GM23338 (cell line): ENCODE data around the gene DYTN. TPM values are rescaled to one million over a fixed set of nuclear protein-coding genes. Genes with fewer than 3 reads are reported as not detected.

Experiments
- ATAC-seq: fragments of 200-7000 bp; cut with Tn5 transposase; 3 replicates; pipeline ENCODE4 v1.9.1; 2020
- DNase-seq: peaks from one replicate; pipeline ENCODE4 v3.0.0-alpha.2; 2015; ENCODE audit warnings: low spot score
- H2AFZ ChIP-seq: fragments of 200-600 bp; sonication (generic); 2 replicates; pipeline ENCODE4 v1.8.0; 2016; ENCODE audit warnings: antibody characterized with exemption, mild to moderate bottlenecking, moderate library complexity
- H3F3A ChIP-seq: fragments of 200-600 bp; sonication (generic); replicated peaks from 2 replicates; pipeline ENCODE4 v1.8.0; 2017; ENCODE audit warnings: antibody characterized with exemption, mixed run types, low read depth
- H3K27ac ChIP-seq: fragments of 200-600 bp; sonication (generic); 2 replicates; pipeline ENCODE4 v1.6.1; 2016; ENCODE audit warnings: low read depth
- H3K27me3 ChIP-seq: fragments of 200-600 bp; sonication (generic); 2 replicates; pipeline ENCODE4 v1.8.0; 2016; ENCODE audit warnings: mild to moderate bottlenecking, mixed run types, moderate library complexity; ENCODE audit not compliant: insufficient read depth
- H3K36me3 ChIP-seq: fragments of 200-600 bp; sonication (generic); 2 replicates; pipeline ENCODE4 v1.8.0; 2016; ENCODE audit warnings: mild to moderate bottlenecking; ENCODE audit not compliant: insufficient read depth
- H3K4me1 ChIP-seq: fragments of 200-600 bp; sonication (generic); 2 replicates; pipeline ENCODE4 v1.8.0; 2016; ENCODE audit warnings: mild to moderate bottlenecking, moderate library complexity; ENCODE audit not compliant: insufficient read depth
- H3K4me2 ChIP-seq: fragments of 200-600 bp; sonication (generic); 2 replicates; pipeline ENCODE4 v1.7.1; 2017; ENCODE audit warnings: mixed run types
- H3K4me3 ChIP-seq: fragments of 200-600 bp; sonication (generic); 2 replicates; pipeline ENCODE4 v1.6.1; 2016; ENCODE audit warnings: mixed run types
- H3K79me2 ChIP-seq: fragments of 200-600 bp; sonication (generic); replicated peaks from 2 replicates; pipeline ENCODE4 v1.8.0; 2017; ENCODE audit warnings: mild to moderate bottlenecking; ENCODE audit not compliant: insufficient read depth
- H3K9me2 ChIP-seq: fragments of 200-600 bp; sonication (generic); 2 replicates; pipeline ENCODE4 v1.8.0; 2017; ENCODE audit not compliant: insufficient read depth
- H4K20me1 ChIP-seq: fragments of 200-600 bp; sonication (generic); replicated peaks from 2 replicates; pipeline ENCODE4 v1.8.0; 2017; ENCODE audit warnings: mild to moderate bottlenecking; ENCODE audit not compliant: insufficient read depth
- H3K27ac Mint-ChIP-seq: 2 replicates; pipeline ENCODE4 v1.8.0; 2020; ENCODE audit warnings: inconsistent platforms, mild to moderate bottlenecking, moderate library complexity, mixed read lengths
- H3K27me3 Mint-ChIP-seq: 3 replicates; pipeline ENCODE4 v1.8.0; 2022; ENCODE audit warnings: low read depth, mild to moderate bottlenecking, moderate library complexity, mixed read lengths, inconsistent platforms; ENCODE audit not compliant: insufficient read depth, poor library complexity
- H3K36me3 Mint-ChIP-seq: 3 replicates; pipeline ENCODE4 v1.8.0; 2021; ENCODE audit warnings: low read depth, mild to moderate bottlenecking, inconsistent platforms, moderate library complexity, mixed read lengths
- H3K4me1 Mint-ChIP-seq: 3 replicates; pipeline ENCODE4 v1.8.0; 2020; ENCODE audit warnings: mild to moderate bottlenecking, inconsistent platforms, mixed read lengths
- H3K4me3 Mint-ChIP-seq: 3 replicates; pipeline ENCODE4 v1.8.0; 2021; ENCODE audit warnings: moderate library complexity, mild to moderate bottlenecking, inconsistent platforms, mixed read lengths
- H3K9me3 Mint-ChIP-seq: 3 replicates; pipeline ENCODE4 v1.8.0; 2020; ENCODE audit warnings: moderate library complexity, mild to moderate bottlenecking, inconsistent platforms, mixed read lengths
- CREB1 ChIP-seq: fragments of 250-450 bp; sonication (Bioruptor Pico); IDR thresholded peaks from 2 replicates; pipeline ENCODE4 v1.5.0; 2020; ENCODE audit warnings: low read depth, mild to moderate bottlenecking, moderate library complexity
- CTCF ChIP-seq, 2 experiments: fragments of 200-600 bp in 1 of 2; sonication (generic) in 1 of 2; conservative IDR thresholded peaks; 2 replicates each; pipeline versions ENCODE4 v1.5.1 to v1.6.1; 2016 to 2017; ENCODE audit warnings: antibody characterized with exemption in 2 of 2, low read depth in 2 of 2, mild to moderate bottlenecking in 2 of 2, moderate library complexity in 1 of 2
- EZH2 ChIP-seq: fragments of 200-600 bp; sonication (generic); IDR thresholded peaks from one replicate; pipeline ENCODE4 v1.8.0; 2017; ENCODE audit warnings: antibody characterized with exemption, mild to moderate bottlenecking, low read depth; ENCODE audit not compliant: unreplicated experiment
- EZH2phosphoT487 ChIP-seq: fragments of 200-600 bp; sonication (generic); IDR thresholded peaks from one replicate; pipeline ENCODE4 v1.8.1; 2018; ENCODE audit warnings: antibody characterized with exemption; ENCODE audit not compliant: unreplicated experiment
- JUNB ChIP-seq: IDR thresholded peaks from one replicate; pipeline ENCODE4 v1.6.1; 2016; ENCODE audit warnings: antibody characterized with exemption; ENCODE audit not compliant: unreplicated experiment
- NANOG ChIP-seq: IDR thresholded peaks from 2 replicates; pipeline ENCODE4 v1.6.1; 2016; ENCODE audit warnings: antibody characterized with exemption, borderline replicate concordance
- POLR2AphosphoS5 ChIP-seq: IDR thresholded peaks from 2 replicates; pipeline ENCODE4 v1.6.1; 2016; ENCODE audit warnings: antibody characterized with exemption, low read depth
- REST ChIP-seq: IDR thresholded peaks from one replicate; pipeline ENCODE4 v1.6.1; 2018; ENCODE audit warnings: antibody characterized with exemption; ENCODE audit not compliant: unreplicated experiment
- STAT1 ChIP-seq: IDR thresholded peaks from one replicate; pipeline ENCODE4 v1.6.1; 2016; ENCODE audit warnings: antibody characterized with exemption; ENCODE audit not compliant: unreplicated experiment
- ZNF114 ChIP-seq: fragments of 250-450 bp; sonication (Bioruptor Pico); IDR thresholded peaks from 2 replicates; pipeline ENCODE4 v1.5.0; 2020; ENCODE audit warnings: mild to moderate bottlenecking, moderate library complexity
- ZNF331 ChIP-seq: fragments of 250-450 bp; sonication (Bioruptor Pico); IDR thresholded peaks from 2 replicates; pipeline ENCODE4 v1.5.0; 2020; ENCODE audit warnings: low read depth, mild to moderate bottlenecking, moderate library complexity
- ZNF462 ChIP-seq: fragments of 250-450 bp; sonication (Bioruptor Pico); IDR thresholded peaks from 2 replicates; pipeline ENCODE4 v1.5.0; 2020; ENCODE audit warnings: mild to moderate bottlenecking, moderate library complexity
- polyA plus RNA-seq: library from polyadenylated mRNA; unstranded; fragments of >200 nt; fragmentation: Nextera tagmentation; extraction: Ambion mirVana; gene quantifications from 2 replicates; pipeline ENCODE4 v1.2.1, GENCODE V29; 2016
- total RNA-seq: library from RNA; depleted of rRNA; stranded (reverse); fragments of >200 nt; shearing (Covaris generic); gene quantifications from 2 replicates; pipeline ENCODE4 v1.2.3, GENCODE V29; 2014
- TF ChIP-seq, protein P1 (sequence below): IDR thresholded peaks from 2 replicates; pipeline ENCODE4 v1.6.1; 2016; ENCODE audit warnings: antibody characterized with exemption

Gene DYTN
- total and polyA plus RNA-seq, 2 experiments from 2014 or later, result not detected

GRCh38 chr2:206716623-206717022 is 1.6 kb downstream of the DYTN start:
- DNase-seq (no peak), ATAC-seq (no peak)
- no peaks in the 10 kb centered on the region for H3K27me3 Mint-ChIP-seq
- no peak overlapping the region for H2AFZ ChIP-seq
- H3K27ac ChIP-seq, result no peak overlapping the region
- H4K20me1 ChIP-seq, result no peaks in the 10 kb centered on the region
- H3K4me3 ChIP-seq, result no peak overlapping the region
- H3K27me3 ChIP-seq, result no peaks in the 10 kb centered on the region
- H3K27ac Mint-ChIP-seq, result no peak overlapping the region
- H3K36me3 Mint-ChIP-seq, result no peaks in the 10 kb centered on the region
- H3K4me1 ChIP-seq, result peaks cover 11% of the 10 kb centered on the region
- no peaks in the 10 kb centered on the region for H3K36me3 ChIP-seq
- no peak overlapping the region for H3K4me3 Mint-ChIP-seq
- H3K79me2 ChIP-seq, result no peaks in the 10 kb centered on the region
- TF ChIP-seq EZH2phosphoT487 (no peak), CTCF (conservative IDR thresholded peaks at IDR 0.05; ENCODE audit: low read depth in 2 of 2) (no peak), ZNF331 (CRISPR knock-in tag) (no peak), CREB1 (CRISPR knock-in tag) (no peak), POLR2AphosphoS5 (no peak), NANOG (no peak), REST (no peak), JUNB (no peak), EZH2 (no peak), STAT1 (no peak), ZNF462 (CRISPR knock-in tag) (no peak), ZNF114 (CRISPR knock-in tag) (no peak)
- TF ChIP-seq, protein P1, sequence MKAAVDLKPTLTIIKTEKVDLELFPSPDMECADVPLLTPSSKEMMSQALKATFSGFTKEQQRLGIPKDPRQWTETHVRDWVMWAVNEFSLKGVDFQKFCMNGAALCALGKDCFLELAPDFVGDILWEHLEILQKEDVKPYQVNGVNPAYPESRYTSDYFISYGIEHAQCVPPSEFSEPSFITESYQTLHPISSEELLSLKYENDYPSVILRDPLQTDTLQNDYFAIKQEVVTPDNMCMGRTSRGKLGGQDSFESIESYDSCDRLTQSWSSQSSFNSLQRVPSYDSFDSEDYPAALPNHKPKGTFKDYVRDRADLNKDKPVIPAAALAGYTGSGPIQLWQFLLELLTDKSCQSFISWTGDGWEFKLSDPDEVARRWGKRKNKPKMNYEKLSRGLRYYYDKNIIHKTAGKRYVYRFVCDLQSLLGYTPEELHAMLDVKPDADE, result no peak
- H3K4me2 ChIP-seq, result no peak overlapping the region
- peaks cover 3% of the 10 kb centered on the region; the same call in 1 of the 2 replicates for H3K9me2 ChIP-seq
- no peaks in the 10 kb centered on the region for H3F3A ChIP-seq
- peaks cover 17% of the 10 kb centered on the region for H3K4me1 Mint-ChIP-seq
- peaks cover 4% of the 10 kb centered on the region; the same call in 2 of the 3 replicates for H3K9me3 Mint-ChIP-seq
